Measurements from ENCODE around the gene DENND5B.
A peak's percentile ranks its signal among the peaks of the same experiment; 100 is the strongest.
"Not testable (repeated sequence)": the region's sequence is repeated elsewhere in the genome, so short reads cannot be mapped to it uniquely, and the experiment has no call there.

The DENND5B gene

GRCh38 chr12:31550590-31550989 lies 40.3 kb downstream of the DENND5B start:
- DNase-seq, result not testable (repeated sequence)

DNA sequence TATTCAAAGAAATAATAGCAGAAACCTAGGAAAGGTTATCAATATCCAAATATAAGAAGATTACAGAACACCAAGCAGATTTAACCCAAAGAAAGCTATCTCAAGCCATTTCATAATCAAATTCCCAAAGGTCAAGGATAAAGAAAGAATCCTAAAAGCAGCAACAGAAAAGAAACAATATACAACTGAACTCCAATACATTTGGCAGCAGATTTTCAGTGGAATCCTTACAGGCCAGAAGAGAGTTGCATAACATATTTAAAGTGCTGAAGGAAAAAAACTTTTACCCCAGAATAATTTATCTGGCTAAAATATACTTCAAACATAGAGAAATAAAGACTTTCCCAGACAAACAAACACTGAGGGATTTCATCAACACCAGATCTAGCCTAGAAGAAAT lies 54.3 kb downstream of the DENND5B start:
- DNase-seq, result no peak

GRCh38 chr12:31533470-31533869 lies 57.5 kb downstream of the DENND5B start:
- DNase-seq, result no peak

- DNase-seq, result no peak
Measured at GRCh38 chr12:31531893-31532292, 59.0 kb downstream of the DENND5B start.

DNA sequence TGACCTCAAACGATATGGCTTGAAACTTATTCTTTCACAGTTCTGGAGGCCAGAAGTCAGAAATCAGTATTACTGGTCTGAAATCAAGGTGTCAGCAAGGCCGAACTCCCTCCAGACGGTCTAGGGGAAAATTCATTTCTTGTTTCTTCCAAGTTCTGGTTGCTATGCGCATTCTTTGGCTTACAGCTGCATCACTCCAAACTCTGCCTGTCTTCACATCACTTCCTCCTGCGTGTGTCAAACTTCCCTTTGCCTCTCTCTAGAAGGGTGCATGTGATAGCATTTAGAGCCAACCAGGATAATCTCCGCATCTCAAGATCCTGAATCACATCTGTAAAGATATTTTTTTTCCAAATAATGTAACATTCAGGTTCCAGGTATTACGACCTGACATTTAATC lies 62.8 kb downstream of the DENND5B start:
- DNase-seq, result peak; percentile 10

DNA sequence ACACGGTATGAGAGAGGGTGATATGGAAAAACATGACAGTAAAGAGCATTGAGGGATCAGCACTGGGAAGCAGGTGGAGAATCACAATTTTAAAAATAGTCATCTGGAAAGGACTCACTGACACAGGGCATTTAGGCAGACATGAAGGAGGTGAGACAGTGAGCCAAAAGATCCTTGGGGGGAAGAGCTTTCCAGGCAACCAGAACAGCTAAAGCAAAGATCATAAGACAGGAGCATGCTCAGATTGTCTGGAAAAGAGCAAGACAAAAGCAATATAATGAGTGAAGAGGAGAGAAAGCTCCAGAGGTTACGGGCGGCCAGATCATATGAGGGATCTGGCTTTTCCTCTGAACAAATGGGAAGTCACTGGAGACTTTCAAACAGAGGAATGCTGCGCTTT lies 63.9 kb downstream of the DENND5B start:
- DNase-seq, result no peak

- no peak for DNase-seq
Measured at GRCh38 chr12:31526158-31526546, 64.8 kb downstream of the DENND5B start.

GRCh38 chr12:31525496-31526157 lies 65.3 kb downstream of the DENND5B start:
- DNase-seq, result peak; percentile 57

GRCh38 chr12:31524791-31525495 lies 66.0 kb downstream of the DENND5B start:
- peak; percentile 90 for DNase-seq

GRCh38 chr12:31523306-31523705 lies 67.6 kb downstream of the DENND5B start:
- no peak for DNase-seq

- no peak for DNase-seq
Measured at GRCh38 chr12:31522607-31523006, 68.3 kb downstream of the DENND5B start.

DNA sequence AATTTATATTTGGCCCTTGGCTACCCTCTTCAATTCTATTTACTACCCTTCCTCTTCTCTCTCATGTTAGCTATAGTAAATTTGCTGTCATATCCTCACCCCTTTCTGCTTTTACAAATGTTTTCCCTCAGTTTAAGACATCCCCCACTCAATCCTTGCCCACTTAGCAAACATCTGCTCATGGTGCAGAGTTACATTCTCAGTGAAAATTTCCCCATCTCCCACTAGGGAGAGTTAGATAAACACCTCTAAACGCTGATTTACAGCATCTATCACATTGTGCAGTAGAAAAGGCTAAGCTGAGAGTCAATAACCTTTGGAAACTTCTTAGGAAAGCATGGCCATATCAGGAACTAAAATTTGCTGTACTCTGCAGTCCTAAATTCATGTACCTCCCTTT lies 69.0 kb downstream of the DENND5B start:
- no peak for DNase-seq

GRCh38 chr12:31519511-31519910 lies 71.4 kb downstream of the DENND5B start:
- no peak for DNase-seq

DNA sequence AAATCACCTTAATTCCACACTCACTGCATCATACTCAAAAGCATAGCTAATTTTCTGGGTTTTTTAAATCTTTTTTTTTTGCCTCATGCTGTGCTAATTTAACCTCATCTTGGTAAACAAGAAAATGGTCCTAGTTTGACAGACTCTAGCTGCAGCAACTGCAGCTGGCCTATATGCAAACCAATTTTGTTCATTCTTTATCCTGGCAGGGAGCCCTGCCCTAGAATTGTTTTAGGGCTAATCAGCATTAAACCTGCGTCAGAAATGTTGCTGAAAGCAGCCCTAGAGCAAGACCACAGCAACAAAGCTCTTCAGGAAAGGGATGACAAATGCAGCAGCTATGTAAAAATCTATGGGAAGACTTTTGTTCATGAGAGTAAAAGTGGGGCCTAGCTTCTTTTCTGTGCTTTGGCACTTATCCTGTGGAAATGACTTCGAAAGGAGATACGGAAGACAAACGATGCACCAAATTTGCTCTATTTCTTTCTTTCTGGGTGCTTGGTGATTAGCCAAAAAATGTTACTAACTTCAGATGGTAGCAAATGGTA lies 72.2 kb downstream of the DENND5B start:
- DNase-seq, result no peak

DNA sequence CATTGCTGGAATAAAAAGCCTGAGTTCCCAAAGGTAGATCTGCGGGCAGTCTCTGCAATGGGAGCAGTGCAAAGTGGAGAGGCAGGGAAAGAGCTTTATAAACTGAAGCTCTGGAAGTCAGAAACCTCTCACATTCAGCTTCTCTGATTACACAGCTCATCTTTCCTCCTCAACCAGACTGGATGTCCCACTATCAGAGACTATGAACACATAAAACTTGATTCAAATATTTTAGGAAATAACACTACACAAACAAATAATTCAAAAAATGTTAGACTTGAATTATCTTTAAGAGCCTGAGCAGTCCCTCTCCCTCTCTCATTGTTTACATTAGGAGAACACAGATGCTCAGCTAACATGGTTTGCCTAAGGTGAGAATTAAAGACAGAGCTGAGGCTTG lies 72.9 kb downstream of the DENND5B start:
- DNase-seq, result no peak

GRCh38 chr12:31516702-31517101 lies 74.2 kb downstream of the DENND5B start:
- no peak for DNase-seq

DNA sequence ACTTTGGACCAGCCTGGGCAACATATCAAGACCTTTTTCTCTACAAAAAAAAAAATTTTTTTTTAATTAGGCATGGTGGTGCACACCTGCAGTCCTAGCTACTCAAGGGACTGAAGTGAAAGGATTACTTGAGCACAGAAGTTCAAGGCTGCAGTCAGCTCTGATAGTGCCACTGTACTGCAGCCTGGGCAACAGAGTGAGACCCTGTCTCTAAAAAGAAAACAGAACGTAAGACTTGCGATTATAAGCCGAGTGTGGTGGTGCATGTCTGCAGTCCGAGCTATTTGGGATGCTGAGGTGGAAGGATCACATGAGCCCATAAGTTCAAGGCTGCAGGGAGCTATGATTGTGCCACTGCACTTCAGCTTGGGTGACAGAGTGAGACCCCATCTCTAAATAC lies 76.0 kb downstream of the DENND5B start:
- DNase-seq, result no peak

DNA sequence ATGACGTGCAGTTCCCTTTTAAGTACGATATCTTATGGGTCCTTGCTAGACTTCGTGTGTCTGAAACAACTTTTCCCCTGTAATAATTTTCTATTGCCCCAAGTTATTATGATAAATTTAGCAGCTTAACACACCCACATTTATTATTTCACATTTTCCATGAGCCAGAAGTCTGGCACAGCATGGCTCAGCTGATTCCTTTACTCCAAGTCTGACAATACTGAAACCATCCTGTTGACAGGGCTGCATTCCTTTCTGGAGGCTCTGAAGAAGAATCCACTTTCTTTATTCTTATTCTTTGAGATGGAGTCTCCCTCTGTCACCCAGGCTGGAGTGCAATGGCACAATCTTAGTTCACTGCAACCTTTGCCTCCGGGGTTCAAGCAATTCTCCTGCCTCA lies 80.9 kb downstream of the DENND5B start:
- DNase-seq, result no peak

GRCh38 chr12:31508436-31509150 lies 82.3 kb downstream of the DENND5B start:
- no peak for DNase-seq

- peak; percentile 5 for DNase-seq
Measured at GRCh38 chr12:31507966-31508365, 83.0 kb downstream of the DENND5B start.

- DNase-seq, result no peak
Measured at GRCh38 chr12:31506515-31507306, 84.2 kb downstream of the DENND5B start.

- no peak for DNase-seq
Measured at GRCh38 chr12:31504625-31505222, 86.2 kb downstream of the DENND5B start.

- not testable (repeated sequence) for DNase-seq
Measured at GRCh38 chr12:31501014-31501413, 89.9 kb downstream of the DENND5B start.

Data from inflammatory macrophage treated with lipopolysaccharide for 4 hours (primary cell).